HG03095 (cell line): ENCODE data around the gene POLR1C.
"Not testable (repeated sequence)": the region's sequence is repeated elsewhere in the genome, so short reads cannot be mapped to it uniquely, and the experiment has no call there.

Experiments
- ATAC-seq: cut with Tn5 transposase; IDR thresholded peaks from one replicate; pipeline ENCODE4 v1.9.1; 2021; ENCODE audit warnings: moderate library complexity; ENCODE audit not compliant: unreplicated experiment

Gene POLR1C

GRCh38 chr6:43516697-43517504 lies at the start of gene POLR1C, which contains the start of gene YIPF3:
Gene POLR1C (plus strand): TSS chr6:43517089. CDS start chr6:43517110, 21 bp downstream.
Gene YIPF3 (minus strand): TSS chr6:43516926. CDS start chr6:43516807, 119 bp downstream.
- ATAC-seq = peak; percentile 75

DNA sequence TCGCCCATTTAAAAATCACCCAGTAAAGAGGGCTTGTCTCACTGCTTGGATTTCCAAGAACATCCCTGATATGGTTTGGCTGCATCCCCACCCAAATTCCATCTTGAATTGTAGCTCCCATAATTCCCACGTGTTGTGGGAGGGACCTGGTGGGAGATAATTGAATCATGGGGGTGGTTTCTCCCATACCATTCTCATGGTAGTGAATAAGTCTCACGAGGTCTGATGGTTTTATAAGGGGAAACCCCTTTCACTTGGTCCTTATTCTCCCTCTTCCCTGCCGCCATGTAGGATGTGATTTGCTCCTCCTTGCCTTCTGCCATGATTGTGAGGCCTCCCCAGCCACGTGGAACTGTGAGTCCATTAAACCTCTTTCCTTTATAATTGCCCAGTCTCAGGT lies 49.6 kb upstream of the POLR1C start:
- not testable (repeated sequence) for ATAC-seq

GRCh38 chr6:43467752-43468151 lies 49.1 kb upstream of the POLR1C start:
- ATAC-seq = no peak

DNA sequence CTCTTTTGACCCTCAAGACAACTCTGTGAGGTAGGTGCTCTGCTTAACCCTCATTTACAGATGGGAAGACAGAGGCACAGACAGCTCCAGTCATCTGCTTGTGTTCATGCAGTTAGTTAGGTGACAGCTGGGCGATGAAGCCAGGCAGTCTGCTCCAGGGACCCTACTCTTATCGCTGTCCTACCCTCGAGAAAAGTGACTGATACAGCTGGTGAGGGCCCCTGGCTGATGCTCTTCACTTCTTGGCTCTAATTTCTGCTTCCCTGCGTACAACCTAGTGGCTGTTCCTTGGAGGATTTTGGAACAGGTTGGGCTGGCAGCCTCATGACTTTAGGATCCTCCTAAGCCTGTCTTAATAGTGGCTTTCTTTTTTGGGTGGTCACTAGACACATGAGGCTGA lies 48.6 kb upstream of the POLR1C start:
- ATAC-seq = no peak

DNA sequence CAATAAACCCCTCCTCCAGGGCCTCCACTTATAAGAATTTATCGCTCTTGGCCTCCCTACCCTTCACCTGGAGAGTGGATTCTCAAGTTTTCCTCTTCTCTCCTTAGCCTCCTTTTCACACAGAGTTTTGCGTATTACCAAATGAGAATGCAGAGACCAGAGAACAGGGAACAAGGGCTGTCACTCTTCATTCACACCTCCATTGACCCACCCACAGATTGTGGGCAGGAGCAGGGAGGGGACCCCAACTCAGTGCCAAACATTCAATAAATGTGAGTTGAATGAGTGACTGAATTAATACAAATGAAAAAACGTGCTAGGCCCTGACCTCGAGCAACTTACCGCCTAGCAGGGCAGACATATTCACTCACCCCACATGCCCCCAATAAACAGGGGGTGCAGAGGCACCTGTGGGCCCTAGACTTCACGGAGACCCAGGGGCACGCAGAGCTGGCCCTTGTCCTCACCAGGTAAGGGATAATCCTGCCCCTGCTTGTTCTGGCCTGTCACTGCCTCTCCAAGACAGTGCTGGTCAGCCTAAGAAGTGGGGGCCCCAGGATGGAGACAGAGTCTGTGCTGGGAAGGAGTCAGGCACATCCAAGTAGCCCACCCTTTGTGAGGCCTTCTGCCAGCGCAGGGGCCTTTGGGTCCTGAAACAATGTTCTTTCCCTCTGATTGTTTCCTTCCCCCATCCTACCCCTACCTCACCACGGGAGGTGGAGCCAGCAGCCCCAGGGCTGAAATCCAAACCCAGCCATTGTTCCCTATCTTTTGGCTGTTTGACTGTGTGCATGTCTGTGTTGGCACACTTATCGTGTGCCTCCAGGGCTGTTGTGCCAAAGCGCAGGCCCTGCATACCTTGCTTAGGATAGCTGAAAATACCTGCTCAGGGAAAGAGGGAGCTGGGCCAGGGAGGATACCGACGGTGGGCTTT lies 47.9 kb upstream of the POLR1C start:
- ATAC-seq = no peak

DNA sequence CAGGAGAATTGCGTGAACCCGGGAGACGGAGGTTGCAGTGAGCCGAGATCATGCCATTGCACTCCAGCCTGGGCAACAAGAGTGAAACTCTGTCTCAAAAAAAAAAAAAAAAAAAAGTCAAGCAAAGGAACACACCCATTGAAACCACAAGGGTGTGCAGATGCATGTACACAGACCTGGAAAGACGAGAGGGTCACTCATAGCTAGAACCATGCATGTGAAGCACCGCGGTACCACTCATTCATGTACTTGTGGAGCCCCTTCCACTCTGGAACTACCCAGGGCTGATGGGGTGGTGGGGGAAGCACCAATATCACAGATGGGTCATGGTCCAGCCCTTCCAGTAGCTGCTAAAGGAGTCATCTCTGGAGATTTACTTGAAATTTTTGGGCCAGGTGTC lies 46.9 kb upstream of the POLR1C start:
- no peak for ATAC-seq

DNA sequence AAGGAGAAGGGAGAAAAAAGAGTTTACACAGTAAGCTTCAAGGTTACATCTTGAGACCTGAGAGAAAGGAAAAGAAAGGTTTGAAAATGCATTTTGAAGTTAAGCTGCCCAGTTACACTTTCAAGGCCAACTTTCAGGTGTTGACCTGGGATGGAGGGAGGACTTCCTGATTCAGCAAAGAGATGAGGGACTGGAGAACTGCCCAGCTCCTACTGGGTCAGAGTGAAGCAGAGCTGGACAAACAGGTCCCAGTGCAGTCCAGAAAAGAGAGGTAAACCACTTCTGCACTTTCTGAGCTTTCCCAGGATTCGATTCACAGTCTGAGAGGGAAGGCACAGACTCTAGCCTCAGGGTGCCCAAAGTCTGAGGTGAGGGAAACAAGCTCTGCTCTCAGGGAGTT lies 45.5 kb upstream of the POLR1C start:
- ATAC-seq = no peak

DNA sequence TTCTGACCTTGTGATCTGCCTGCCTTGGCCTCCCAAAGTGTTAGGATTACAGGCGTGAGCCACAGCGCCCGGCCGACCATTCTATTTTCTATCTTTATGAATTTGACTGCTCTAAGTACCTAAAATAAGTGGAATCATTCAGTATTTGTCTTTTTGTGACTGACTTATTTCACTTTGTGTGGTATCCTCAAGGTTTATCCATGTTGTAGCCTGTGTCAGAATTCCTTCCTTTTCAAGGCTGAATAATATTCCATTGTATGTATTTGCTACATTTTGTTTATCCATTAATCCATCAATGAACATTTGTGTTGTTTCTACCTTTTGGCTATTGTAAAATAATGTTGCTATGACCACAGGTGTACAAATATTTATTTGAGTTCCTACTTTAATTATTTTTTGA lies 44.4 kb upstream of the POLR1C start:
- no peak for ATAC-seq

GRCh38 chr6:43475516-43475915 lies 41.4 kb upstream of the POLR1C start:
- no peak for ATAC-seq

DNA sequence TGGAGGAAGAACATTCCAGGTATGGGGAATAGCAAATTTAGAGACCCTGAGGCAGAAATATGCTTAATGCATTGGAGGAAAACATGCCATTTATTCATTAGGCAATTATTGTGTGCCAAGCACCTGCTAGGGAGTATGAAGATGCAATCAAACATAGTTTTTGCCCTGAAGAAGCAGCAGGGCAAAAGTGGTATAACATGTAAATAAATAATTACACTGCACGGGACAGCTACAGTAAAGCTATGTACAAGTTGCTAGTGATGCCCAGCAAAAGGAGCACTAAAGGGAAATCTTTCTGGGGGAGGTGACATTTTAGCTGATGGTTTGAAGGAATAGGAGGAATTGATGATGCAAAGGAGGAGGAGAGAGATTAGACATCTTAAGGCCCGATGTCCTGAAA lies 40.1 kb upstream of the POLR1C start:
- ATAC-seq = no peak

GRCh38 chr6:43477235-43478007 lies 39.5 kb upstream of the POLR1C start, which contains the start of gene TJAP1:
Gene TJAP1 (plus strand): TSS chr6:43477570. CDS start chr6:43499002, 21,432 bp downstream.
- peak; percentile 94 for ATAC-seq

GRCh38 chr6:43478008-43478372 lies 38.9 kb upstream of the POLR1C start:
- ATAC-seq = no peak

- no peak for ATAC-seq
These were observed 35.8 kb upstream of the POLR1C start for GRCh38 chr6:43481075-43481474.

- ATAC-seq = no peak
These were observed 35.2 kb upstream of the POLR1C start for GRCh38 chr6:43481591-43482236.

- ATAC-seq = no peak
These were observed 28.1 kb upstream of the POLR1C start for GRCh38 chr6:43488667-43489276.

GRCh38 chr6:43489277-43490072 lies 27.4 kb upstream of the POLR1C start:
- no peak for ATAC-seq

- ATAC-seq = no peak
These were observed 26.4 kb upstream of the POLR1C start for GRCh38 chr6:43490523-43490939.

DNA sequence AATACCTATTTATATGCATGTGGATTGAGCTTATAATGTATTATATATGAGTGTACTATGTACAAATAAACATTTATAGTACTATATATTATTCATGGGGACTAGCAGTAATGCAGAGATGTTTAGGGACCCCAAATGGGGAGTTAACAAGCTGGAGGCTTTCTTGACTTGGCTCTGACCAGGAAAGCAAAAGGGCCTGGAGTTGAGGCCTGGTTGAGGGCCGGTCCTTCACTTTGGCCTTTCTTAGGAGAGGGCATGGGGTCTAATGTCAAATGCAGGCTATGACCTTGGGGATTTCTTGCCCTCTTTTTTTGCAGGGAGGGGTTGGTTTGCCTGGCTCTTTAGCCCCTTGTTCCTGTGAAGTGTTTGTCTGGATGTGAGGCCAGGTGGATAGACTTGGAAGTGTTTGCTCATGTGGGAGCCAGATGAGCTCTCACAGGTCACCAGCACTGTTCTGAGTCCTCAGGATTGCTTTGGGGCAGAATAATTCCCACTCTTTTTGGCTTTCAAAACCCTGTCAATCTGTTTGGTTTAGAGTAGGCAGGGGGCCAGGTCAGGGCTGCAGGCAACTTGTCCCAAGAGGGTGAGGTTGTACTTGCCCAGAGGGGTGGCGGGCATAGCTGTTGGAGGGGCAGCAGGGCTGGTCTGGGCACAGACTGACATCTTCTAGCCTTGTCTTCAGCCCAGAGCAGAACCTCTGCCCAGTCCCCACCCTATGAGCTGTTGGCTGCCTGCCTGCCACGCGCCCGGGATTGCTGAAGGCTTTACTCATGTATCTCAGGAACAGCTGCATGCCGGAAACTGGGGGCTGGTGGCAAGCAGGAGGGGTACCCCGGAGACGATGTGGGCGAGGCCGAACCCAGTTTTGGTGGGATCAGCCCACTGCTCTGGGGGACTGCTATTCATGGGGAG lies 24.9 kb upstream of the POLR1C start:
- ATAC-seq = no peak
